ENCODE data around the gene SERINC5. TPM values are rescaled to one million over a fixed set of nuclear protein-coding genes. Genes with fewer than 3 reads are reported as not detected.

SERINC5 gene
- total and polyA plus RNA-seq, 2 donors (not counting 3 experiments of a cell fraction or from before 2014, with no cell fraction given) = 3.2 to 10.1 TPM

GRCh38 chr5:80149161-80149609, 106.7 kb downstream of the SERINC5 start:
- no peaks in the 10 kb centered on the region for H3K36me3 ChIP-seq (ENCODE audit: control insufficient read depth in 2 of 2, extremely low read depth in 1 of 2, insufficient read depth in 2 of 2, low read length in 2 of 2)
- CTCF ChIA-PET = no interaction called here
- intact Hi-C loops (cut with micrococcal nuclease) = no loop called here

More at GRCh38 chr5:80149161-80149609, 106.7 kb downstream of the SERINC5 start:
- H3K4me3 ChIP-seq (replicated peaks in 1 of 3; ENCODE audit: insufficient read depth in 1 of 3, low read depth in 1 of 3, low read length in 3 of 3) = no peak overlapping the region
- no peaks in the 10 kb centered on the region for H4K20me1 ChIP-seq (replicated peaks; ENCODE audit: control insufficient read depth, extremely low read depth, insufficient read depth, low read length)
- H3K4me1 ChIP-seq (ENCODE audit: control insufficient read depth, extremely low read depth, insufficient read depth, low read length) = no peaks in the 10 kb centered on the region
- BruUV-seq (replicated peaks) = no TSS peak
- POLR2A ChIA-PET = no interaction called here
- no peak overlapping the region for H3K27ac ChIP-seq (ENCODE audit: insufficient read depth, low read depth, low read length)
- H3K4me2 ChIP-seq (ENCODE audit: insufficient read depth, low read length) = no peak overlapping the region
- H3K9me1 ChIP-seq (replicated peaks; ENCODE audit: control insufficient read depth, extremely low read depth, insufficient read depth, low read length) = no peaks in the 10 kb centered on the region
- dilution Hi-C loops (cut with MboI; ENCODE audit: extremely low pct_ligation_motif_present, low sequenced_read_pairs) = no loop called here
- no peaks in the 10 kb centered on the region for H3K9me3 ChIP-seq (replicated peaks; ENCODE audit: control insufficient read depth, insufficient read depth, low read length)
- H3K27me3 ChIP-seq (ENCODE audit: control insufficient read depth in 2 of 2, insufficient read depth in 2 of 2, low read length in 2 of 2) = no peaks in the 10 kb centered on the region
- TF ChIP-seq POLR2A (IDR thresholded peaks at IDR 0.05; ENCODE audit: low read depth, low read length) (no peak), EZH2 (IDR thresholded peaks at IDR 0.05; ENCODE audit: borderline replicate concordance, low read depth, low read length, severe bottlenecking) (no peak), GATA2 (IDR thresholded peaks at IDR 0.05; ENCODE audit: insufficient read depth, insufficient read length, low read depth, low read length) (no peak), MYC (IDR thresholded peaks at IDR 0.05; ENCODE audit: low read depth, low read length) (no peak), FOS (IDR thresholded peaks at IDR 0.05; ENCODE audit: borderline replicate concordance, insufficient read depth, low read length) (no peak), JUN (IDR thresholded peaks at IDR 0.05; ENCODE audit: borderline replicate concordance, insufficient read depth, insufficient read length, low read depth) (no peak), CTCF (IDR thresholded peaks at IDR 0.05; ENCODE audit: extremely low read depth in 1 of 2, insufficient read depth in 1 of 2, low read depth in 1 of 2, low read length in 2 of 2) (no peak), MAX (IDR thresholded peaks at IDR 0.05; ENCODE audit: insufficient read depth, insufficient read length) (no peak), POLR2AphosphoS5 (IDR thresholded peaks at IDR 0.05; ENCODE audit: insufficient read depth, low read depth, low read length) (no peak)
- no peak for DNase-seq (ENCODE audit: low read depth, low spot score)
- FAIRE-seq = no peak
- no peaks in the 10 kb centered on the region for H3K79me2 ChIP-seq (ENCODE audit: control insufficient read depth, insufficient read depth, low read length)
- H2AFZ ChIP-seq (ENCODE audit: low read depth, low read length) = no peak overlapping the region
- H3K9ac ChIP-seq (replicated peaks; ENCODE audit: extremely low read depth, insufficient read depth, low read length) = no peak overlapping the region

All from endothelial cell of umbilical vein (primary cell).